ENCODE data around the gene CEP128.

Gene CEP128

DNA sequence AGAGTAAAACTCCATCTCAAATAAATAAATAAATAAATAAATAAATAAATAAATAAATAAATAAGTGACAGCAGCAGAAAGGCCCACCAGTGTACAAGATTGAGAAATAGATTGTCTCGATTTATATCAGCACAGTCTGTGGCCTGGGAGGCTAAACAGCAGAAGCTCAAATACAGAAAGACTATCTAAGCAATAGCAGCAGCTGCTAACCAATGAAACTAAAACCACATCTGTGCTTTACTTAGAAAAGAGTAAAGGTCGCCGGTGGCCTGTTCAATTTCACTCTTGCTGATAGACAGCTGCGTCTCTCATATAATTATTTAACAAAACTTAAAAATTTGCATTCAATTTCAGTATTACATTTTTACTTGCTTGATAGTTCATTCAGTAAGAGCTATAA lies 325.7 kb downstream of the CEP128 start:
- DNase-seq: no peak
- TF ChIP-seq, protein P1, sequence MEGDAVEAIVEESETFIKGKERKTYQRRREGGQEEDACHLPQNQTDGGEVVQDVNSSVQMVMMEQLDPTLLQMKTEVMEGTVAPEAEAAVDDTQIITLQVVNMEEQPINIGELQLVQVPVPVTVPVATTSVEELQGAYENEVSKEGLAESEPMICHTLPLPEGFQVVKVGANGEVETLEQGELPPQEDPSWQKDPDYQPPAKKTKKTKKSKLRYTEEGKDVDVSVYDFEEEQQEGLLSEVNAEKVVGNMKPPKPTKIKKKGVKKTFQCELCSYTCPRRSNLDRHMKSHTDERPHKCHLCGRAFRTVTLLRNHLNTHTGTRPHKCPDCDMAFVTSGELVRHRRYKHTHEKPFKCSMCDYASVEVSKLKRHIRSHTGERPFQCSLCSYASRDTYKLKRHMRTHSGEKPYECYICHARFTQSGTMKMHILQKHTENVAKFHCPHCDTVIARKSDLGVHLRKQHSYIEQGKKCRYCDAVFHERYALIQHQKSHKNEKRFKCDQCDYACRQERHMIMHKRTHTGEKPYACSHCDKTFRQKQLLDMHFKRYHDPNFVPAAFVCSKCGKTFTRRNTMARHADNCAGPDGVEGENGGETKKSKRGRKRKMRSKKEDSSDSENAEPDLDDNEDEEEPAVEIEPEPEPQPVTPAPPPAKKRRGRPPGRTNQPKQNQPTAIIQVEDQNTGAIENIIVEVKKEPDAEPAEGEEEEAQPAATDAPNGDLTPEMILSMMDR (IDR thresholded peaks at IDR 0.05; ENCODE audit: low read depth, low read length, missing control alignments): no peak

DNA sequence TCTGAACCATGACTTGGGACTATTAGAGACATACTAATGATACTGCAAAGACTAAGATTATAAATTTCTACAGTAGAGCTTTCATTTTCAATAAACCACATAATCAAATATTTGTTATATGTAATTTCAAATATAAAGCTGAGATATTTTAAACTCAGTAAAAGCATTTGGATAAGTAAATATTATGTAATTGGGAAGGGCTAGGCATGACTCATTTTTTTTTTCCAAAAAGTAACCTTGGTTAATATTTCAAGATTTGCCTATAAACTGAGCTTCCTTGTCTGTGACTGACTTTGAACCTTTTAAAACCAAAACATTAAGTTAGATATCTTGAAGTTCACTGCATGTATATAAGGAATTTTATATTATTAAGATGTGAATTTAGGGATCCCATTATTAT lies 332.5 kb downstream of the CEP128 start:
- H3K27ac ChIP-seq: no peak overlapping the region
- H3K4me3 ChIP-seq (ENCODE audit: low read depth, low read length): no peak overlapping the region
- no peaks in the 10 kb centered on the region for H3K36me3 ChIP-seq (replicated peaks)
- TF ChIP-seq, protein P1 (IDR thresholded peaks at IDR 0.05; ENCODE audit: low read depth, low read length, missing control alignments): no peak
- no peak for DNase-seq
- H3K27me3 ChIP-seq (replicated peaks): no peaks in the 10 kb centered on the region
- in situ Hi-C loops (cut with HindIII; ENCODE audit: low pct_ligation_motif_present, low sequenced_read_pairs): no loop called here

More for the DNA sequence above, 325.7 kb downstream of the CEP128 start:
- no peak overlapping the region for H3K4me3 ChIP-seq (ENCODE audit: low read depth, low read length)
- in situ Hi-C loops (cut with HindIII; ENCODE audit: low pct_ligation_motif_present, low sequenced_read_pairs): no loop called here
- H3K27ac ChIP-seq: no peak overlapping the region
- H3K27me3 ChIP-seq (replicated peaks): no peaks in the 10 kb centered on the region
- no peaks in the 10 kb centered on the region for H3K36me3 ChIP-seq (replicated peaks)

DNA sequence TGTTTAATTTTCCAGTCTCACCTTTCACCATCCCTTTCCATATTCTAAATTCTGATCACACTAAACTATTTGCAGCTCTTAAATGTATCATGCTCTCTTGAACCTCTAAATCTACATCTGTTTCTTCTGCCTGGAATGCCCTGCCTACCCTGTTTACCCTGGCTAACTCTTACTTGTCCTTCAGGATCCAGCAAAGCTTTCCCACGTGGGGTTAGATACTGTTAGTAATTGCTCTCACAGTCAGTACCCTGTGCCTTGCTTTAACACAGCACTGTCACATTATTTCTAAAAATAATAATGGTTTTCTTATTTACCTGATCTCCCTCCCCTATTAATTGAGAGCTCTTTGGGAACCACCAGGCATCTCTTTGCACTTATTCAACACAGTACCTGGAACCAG lies 333.0 kb downstream of the CEP128 start:
- in situ Hi-C loops (cut with HindIII; ENCODE audit: low pct_ligation_motif_present, low sequenced_read_pairs): no loop called here
- TF ChIP-seq, protein P1 (IDR thresholded peaks at IDR 0.05; ENCODE audit: low read depth, low read length, missing control alignments): no peak
- no peak for DNase-seq

DNA sequence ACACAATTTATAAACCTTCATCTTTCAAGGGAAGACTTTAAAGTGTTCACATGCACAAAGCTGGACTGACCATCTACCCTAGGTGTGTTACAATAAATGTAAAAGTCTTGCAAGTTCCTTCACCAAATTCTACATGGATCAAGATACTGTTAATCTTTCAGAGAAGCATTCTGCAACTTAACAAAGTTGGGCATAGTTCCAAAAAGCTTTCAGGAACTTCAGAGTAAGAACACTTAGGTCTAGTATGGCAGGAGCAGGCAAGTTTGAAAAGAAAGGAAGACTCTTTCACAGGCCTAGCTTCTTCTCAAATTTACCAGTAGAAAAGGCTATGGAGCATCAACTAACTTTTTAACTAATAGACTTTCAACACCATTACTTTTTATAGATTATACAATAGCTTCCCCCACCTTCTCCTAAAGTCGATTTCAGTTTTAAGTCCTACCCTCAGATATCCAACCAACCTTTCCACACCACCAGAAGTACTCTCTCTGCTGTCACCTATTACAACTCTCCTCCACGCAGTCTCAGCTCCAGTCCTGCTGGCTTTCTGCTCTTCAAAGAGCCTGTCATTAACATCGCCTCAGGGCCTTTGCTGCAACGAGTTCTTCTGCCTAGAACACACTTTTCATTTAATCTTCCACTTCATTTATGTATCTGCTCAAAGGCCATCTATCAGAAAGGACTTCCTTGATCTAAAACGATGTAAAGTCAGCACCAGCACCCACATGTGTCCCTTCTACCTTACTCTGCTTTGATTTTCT lies 333.9 kb downstream of the CEP128 start:
- TF ChIP-seq, protein P1 (IDR thresholded peaks at IDR 0.05; ENCODE audit: low read depth, low read length, missing control alignments): no peak
- in situ Hi-C loops (cut with HindIII; ENCODE audit: low pct_ligation_motif_present, low sequenced_read_pairs): no loop called here
- no peaks in the 10 kb centered on the region for H3K36me3 ChIP-seq (replicated peaks)
- no peak for DNase-seq
- no peak overlapping the region for H3K4me3 ChIP-seq (ENCODE audit: low read depth, low read length)
- H3K27me3 ChIP-seq (replicated peaks): no peaks in the 10 kb centered on the region
- H3K27ac ChIP-seq: no peak overlapping the region

More for the DNA sequence above, 333.0 kb downstream of the CEP128 start:
- Histone ChIP-seq H3K27ac (no peak overlapping the region), H3K36me3 (replicated peaks) (no peaks in the 10 kb centered on the region), H3K27me3 (replicated peaks) (no peaks in the 10 kb centered on the region), H3K4me3 (ENCODE audit: low read depth, low read length) (no peak overlapping the region)

DNA sequence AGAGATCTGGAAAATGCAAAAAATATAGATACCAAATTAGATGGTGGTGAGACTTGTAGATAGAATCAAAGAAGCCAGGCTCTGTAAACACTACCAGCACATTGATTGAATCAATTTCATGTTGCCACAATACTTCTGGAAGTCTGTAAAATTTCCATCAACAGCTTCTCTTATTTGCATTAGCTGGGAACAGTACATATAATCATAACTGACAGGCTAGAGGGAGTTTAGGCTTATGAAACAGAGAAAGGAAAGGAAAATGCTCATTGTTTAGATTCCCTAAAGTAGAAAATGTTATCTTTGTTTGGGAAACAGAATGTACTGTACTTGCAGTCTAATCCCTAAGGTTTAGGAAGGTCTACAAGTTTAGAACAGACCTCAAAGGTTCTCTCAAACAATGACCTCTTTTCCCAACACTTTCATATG lies 335.2 kb downstream of the CEP128 start:
- Histone ChIP-seq H3K36me3 (replicated peaks) (no peaks in the 10 kb centered on the region), H3K27ac (no peak overlapping the region), H3K27me3 (replicated peaks) (no peaks in the 10 kb centered on the region), H3K4me3 (ENCODE audit: low read depth, low read length) (no peak overlapping the region)
- no peak for DNase-seq
- in situ Hi-C loops (cut with HindIII; ENCODE audit: low pct_ligation_motif_present, low sequenced_read_pairs): no loop called here
- TF ChIP-seq, protein P1 (IDR thresholded peaks at IDR 0.05; ENCODE audit: low read depth, low read length, missing control alignments): no peak

- TF ChIP-seq, protein P1 (IDR thresholded peaks at IDR 0.05; ENCODE audit: low read depth, low read length, missing control alignments): no peak
- Histone ChIP-seq H3K4me3 (ENCODE audit: low read depth, low read length) (no peak overlapping the region), H3K27ac (no peak overlapping the region), H3K36me3 (replicated peaks) (no peaks in the 10 kb centered on the region), H3K27me3 (replicated peaks) (no peaks in the 10 kb centered on the region)
- in situ Hi-C loops (cut with HindIII; ENCODE audit: low pct_ligation_motif_present, low sequenced_read_pairs): no loop called here
- DNase-seq: no peak
Observed at GRCh38 chr14:80605536-80605935, 336.0 kb downstream of the CEP128 start.

Measured in brain microvascular endothelial cell (primary cell).